Glomerular visceral epithelial cell (primary cell): ENCODE data around the gene GALNT18.

ENCODE experiments used
- DNase-seq: peaks from one replicate; pipeline ENCODE4 v3.0.0-alpha.2; 2016; ENCODE audit errors: extremely low spot score

The GALNT18 gene

DNA sequence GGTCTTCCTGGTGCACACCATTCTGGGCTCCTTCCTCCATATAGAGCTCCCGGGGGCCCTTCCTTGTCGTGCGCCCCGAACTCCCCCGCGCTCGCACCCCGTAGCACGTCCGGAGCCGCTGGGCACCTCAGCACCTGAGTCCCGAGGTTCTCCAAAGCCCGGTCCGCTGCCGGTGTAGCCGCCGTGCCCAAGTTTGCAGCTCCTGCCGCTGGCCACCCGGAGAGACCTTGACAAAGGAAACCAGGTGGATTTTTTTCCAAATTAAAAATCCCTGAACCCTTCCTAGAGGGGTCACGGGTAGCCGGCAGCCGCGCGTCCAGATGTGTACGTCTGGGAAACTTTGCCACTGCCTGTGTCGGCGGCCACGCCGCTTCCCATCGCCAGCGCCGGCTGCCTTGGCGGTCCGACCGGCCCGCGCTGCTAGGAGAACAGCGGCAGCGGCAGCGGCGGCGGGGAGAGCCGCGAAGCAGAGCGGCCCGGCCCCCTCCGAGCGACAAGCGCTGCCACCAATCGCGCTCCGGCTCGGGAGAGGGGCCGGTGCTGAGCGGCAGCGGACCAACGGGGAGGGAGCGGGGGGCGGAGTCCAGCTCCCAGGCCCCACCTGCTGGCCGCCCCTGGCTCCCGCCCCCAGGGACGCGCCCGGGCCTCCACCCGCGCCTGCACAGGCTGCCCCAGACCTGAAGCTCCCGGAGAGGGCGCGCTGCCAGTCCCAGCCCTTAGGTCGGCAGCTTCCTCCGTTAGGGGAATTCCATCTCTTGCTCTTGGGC is at the start of gene GALNT18:
TSS of gene GALNT18 (minus strand) at position 433 of the 767 bp plus-strand sequence.
- peak; percentile 89 for DNase-seq

DNA sequence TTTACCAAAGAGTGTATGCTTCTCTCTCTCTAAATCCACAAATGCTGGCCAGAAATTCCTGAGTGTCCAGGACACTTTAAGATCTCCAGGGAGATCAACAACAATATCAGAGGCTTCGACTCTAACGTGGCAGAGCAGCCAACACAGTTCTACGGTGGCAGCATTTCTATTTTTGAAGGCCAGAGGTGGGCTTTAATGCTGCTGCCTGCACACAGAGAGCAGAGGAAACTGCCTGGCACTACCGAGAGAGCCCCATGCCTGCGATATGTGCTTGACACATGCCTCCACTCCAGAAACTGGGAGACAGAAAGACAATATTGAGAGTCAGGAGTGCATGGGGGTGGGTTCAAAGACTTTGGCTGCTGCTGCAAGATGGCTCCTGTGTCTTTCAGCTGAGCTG is 48.8 kb upstream of the GALNT18 start:
- DNase-seq: no peak

DNA sequence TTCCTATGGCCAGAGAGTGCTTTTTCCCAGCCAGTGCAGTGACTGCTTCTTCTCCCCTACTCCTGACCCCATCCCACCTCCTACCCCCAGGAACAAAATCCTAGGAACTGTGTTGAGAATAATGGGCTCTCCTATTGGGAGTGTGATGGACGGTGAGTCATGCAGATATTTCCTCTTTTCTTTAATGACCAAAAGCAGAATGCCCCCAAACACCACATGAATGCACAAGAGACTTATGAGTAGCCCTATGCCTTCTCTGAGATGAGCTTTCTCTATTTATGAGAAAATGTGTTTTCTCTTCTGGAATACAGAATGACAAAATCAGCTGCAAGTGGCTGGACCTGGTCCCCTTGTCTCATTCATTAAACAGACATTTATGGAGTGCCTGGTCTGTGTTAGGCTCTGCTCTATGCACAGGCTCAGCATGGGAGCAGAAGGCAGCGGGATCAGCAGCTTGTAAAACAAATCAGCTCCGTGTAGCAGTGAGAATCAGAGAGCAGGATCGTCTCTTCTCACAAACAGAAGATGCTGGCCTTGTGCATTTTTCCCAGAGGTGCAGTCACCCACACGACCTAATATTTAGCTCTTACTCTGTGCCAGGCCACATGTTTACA is 47.5 kb upstream of the GALNT18 start:
- DNase-seq: no peak

DNA sequence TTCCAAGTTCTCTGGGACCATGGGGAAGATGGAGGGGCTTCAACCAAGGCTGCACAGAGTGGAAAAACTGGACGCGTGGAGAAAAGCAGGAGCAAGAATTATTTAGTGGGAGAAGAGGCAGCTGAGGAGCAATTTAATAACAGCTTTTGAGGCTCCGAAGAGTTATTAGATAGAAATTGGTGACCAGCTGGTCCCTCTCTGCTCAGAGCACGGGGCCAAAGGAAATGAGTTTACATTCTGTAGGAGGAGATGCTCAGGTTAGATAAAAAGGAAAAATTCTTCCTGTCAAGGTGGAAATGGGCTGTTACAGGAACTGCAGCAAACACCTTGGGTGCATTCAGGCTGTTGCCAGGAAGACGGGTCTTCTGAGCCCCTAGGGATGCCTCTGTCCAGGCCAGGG is 47.0 kb upstream of the GALNT18 start:
- no peak for DNase-seq

DNA sequence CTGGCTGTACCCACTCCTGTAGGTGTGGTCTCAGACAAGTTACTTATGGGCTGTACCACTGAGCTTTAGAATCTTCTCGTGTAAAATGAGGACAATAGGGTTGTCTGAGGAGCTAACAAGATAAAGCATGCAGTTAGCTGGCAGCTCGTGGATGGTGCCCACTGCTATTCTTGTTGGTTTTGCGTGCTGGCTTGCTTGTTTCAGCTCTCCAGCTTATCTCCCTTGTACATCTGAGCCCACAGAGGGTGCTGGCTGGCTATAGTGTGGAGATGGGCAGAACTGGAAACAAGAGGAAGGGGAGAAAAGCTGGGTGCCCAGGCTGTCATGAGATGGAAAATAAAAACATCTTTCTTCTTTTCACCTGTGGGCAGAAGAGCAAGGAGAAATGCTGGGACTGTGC is 46.5 kb upstream of the GALNT18 start:
- no peak for DNase-seq

DNA sequence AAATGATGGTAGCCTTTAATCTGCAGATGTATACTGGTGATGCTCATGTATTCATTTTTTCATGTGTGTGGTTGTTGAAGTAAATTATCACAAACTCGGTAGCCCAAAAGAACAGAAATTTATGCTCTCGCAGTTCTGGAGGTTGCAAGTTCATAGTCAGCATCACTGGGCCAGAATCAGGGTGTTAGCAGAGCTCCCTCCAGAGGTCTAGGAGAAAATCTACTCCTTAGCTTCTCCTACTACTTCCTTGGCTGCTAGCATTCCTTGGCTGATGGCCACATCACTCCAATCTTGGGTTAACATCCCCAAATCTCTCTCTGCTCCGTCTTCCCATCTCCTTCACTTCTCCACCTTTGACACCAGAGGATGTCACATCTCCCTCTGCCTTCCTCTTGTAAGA is 45.3 kb upstream of the GALNT18 start:
- no peak for DNase-seq

DNA sequence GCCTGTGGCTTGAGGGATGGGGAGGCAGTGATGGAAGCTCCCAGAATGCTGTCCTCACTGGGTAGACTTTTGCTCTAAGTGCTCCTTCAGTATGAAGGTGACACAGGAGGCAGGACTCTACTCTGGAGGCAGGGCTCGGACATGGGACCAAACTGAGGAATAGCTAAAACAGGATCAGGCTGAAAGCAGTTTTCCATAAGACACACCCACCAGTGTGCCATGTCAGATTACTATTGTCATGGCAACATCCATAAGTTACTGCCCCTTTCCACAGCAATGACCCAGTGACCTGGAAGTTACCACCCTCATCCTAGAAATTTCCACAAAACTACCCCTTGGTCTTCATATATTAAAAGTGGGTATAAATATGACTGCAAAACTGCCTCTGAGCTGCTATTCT is 43.6 kb upstream of the GALNT18 start:
- DNase-seq: no peak

DNA sequence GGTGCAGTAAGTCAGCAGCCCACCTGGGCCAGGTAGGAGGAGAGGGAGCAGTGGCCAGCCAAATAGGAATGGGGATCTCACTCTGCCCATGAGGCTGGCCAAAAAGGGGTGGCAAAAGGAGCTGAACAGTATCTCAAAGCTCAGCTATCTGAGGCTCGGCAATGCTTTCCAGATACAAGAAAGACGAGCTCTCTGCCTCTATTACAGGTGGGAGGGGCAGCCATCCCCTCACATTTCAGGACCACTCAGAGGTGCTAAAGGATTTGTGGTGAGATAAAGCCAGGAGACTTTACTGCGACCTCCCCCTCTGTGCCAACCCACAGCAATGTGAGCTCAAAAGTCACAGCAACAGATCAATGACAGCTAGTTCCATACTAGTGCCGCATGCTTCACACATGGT is 42.1 kb upstream of the GALNT18 start:
- no peak for DNase-seq

DNA sequence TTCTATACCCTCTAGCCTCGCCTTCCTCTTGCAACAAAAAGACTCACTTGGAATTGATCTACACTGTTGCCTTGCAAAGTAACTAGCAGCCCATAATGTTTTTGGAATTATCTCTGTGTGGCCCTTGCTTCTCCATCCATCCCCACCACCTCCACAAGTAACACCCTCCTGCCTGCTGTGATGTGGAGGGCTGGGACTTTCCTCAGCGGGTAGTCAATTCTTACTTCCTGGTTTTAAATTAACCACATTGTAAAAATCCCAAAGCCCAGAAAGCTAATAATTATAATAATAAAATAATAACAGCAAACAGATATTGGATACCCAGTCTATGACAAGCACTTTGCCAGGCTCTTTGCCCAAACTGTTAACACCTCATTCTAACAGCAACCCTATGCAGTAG is 40.8 kb upstream of the GALNT18 start:
- DNase-seq: no peak

DNA sequence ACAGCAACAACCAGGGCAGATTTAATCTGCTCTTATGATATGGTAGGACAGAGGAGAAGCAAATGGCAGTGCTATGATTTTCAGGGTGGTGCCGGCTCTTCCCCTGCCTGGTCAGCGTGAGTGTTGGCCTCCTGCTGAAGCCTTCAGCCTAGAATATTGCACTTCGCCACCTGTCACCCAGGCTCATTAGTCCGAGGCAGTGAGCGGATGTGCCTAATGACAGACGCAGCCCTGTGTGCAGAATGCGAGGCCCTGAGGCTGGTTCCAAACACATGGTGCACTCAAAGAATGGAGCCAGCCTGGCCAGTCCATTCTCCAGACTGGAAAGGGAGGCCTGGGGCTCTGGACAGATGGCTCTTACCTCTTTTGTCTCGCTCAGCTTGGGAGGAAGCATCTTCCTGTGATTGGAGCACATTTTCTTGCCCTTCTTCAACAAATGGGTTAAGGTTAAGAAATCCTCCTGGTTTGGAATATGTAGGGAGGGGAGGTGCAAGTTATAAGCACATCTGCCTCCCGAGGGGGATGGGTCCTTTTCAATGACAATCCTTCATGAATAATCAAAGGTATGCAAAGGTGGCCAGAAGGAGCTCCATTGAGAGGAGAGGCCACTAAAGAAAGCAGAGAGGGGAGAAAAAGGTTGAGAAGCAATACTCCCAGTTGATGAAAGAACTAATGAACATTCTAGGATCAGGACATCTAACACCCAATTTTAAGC is 39.7 kb upstream of the GALNT18 start:
- DNase-seq: no peak

DNA sequence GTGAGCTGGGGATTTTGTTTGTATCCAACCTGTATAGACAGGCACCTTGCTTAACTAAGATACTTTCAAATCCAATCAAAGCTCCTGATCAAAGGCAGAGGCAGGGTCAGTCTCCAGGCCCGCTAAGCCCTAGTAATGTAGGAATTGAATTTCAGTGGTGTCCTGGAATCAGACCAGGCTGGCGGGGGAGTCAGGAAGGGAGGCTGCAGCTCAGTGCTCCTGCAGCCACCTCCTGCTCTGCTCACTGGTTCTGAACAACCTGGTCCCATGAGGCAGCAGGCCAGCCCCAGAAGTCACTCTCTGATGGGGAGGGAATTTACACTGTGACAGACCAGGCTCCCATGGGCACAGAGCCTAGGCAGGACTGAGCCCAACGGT is 38.5 kb upstream of the GALNT18 start:
- DNase-seq: no peak

DNA sequence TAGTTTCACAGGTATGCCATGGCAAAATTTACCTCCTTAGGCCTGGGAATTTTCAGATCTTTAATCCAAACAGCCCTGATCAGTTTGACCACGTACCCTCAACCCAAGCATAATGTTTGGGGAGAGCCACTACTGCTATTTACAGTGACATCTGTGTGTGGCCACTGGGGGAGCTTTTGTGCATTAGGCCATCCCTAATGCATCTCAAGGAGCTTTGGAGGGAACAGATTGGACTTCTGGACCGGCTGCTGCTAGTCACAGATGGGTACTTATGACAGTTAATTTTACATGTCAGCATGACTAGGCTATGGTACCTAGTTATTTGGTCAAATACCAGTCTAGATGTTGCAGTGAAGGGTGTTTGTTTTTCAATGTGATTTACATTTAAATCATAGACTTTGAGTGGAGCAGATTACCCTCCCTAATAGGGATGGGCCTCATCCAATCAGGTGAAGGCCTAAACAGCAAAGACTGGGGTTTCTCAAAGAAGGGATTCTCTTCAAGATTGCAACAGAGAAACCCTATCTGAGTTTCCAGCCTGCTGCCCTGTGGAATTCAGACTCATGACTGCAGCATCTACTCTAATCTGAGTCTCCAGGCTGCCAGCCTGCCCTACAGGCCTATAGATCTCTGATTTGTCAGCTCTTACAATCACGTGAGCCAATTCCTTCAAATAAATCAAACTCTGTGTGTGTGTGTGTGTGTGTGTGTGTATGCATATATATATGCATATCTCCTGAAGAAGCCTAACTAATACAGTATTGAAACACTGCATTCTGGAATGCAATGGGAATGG is 38.0 kb upstream of the GALNT18 start:
- DNase-seq: no peak

DNA sequence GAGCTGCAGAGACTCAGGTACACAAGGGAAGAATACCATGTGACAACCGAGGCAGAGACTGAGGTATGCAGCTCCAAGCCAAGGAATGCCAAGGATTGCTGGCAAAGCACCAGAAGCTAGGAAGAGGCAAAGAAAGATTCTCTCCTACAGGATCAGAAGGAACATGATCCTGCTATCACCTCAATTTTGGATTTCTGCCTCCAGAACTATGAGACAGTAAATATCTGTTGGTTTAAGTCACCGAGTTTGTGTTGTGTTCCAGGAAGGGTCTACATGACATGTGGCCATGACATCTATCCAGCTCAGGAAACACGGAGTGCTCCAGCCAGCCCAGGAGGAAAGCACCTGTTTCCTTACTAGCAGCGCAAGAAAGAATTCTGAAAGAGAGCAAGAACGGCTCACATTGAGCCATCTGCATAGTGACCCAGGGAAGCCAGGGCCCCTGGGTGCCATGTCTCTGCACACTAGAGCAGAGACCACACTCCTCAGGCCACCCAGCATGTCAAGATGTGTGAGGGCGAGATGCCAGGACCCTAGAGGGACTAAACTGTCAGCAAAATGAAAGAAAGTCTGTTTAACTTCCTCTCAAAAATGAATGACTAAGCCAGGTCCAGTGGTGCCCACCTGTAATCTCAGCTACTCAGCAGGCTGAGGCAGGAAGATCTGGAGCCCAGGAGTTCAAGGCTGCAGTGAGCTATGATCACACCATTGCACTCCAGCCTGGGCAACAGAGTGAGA is 35.6 kb upstream of the GALNT18 start:
- no peak for DNase-seq

DNA sequence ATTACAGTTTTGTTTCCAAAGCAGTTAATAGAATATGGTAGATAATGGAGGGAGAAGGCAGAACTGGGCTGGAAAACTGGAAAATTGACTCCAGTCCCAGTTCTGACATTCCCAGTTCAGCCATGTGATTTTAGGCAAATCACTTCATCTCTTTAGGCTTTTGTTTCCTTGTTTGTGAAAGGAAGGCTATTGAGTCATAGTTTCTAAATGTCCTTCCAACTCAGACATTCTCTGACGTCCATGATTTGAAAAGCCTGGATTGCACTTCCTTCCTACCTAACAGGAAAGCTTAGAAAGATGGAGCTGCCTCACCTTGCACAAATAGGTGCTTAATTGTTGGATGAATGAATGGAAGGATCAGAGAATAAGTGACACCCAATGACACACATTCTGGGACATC is 19.8 kb upstream of the GALNT18 start:
- no peak for DNase-seq

DNA sequence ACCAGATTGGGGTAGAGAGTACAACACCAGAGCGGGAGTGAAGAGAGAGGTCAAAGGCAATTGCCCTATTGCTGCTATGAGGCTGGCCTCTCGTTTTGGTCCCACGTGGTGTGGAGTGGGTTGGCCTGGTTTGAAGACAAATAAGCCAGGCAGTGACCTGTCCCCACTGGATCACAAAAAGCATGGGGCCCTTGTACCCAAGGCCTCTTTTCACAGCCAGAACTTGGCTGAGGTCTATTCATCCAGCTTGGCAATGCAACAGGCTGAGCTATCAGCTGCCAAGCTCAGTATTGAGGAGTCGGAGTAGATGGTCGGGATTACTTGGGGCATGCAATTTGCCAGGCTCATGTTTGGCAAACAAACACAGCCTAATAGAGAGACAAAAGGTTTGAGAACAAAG is 19.2 kb upstream of the GALNT18 start:
- no peak for DNase-seq

DNA sequence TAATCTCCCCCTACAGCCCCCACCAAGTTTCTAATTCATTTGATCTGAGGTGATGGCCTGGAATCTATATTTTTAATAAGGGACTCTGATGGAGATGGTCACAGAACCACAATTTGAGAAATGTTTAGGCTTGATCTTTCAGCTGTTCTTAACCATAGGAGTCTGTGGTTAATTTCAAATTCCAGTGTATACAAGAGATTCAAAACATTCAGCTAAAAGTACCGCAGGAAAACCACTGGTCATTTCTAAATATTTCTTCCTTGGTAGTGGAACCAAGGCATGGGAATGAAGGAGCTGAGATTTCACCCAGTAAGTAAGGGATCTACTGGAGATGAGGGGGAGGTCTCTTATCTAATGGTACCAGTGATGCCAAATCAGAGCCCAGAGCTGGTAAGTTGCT is 18.3 kb upstream of the GALNT18 start:
- DNase-seq: no peak

DNA sequence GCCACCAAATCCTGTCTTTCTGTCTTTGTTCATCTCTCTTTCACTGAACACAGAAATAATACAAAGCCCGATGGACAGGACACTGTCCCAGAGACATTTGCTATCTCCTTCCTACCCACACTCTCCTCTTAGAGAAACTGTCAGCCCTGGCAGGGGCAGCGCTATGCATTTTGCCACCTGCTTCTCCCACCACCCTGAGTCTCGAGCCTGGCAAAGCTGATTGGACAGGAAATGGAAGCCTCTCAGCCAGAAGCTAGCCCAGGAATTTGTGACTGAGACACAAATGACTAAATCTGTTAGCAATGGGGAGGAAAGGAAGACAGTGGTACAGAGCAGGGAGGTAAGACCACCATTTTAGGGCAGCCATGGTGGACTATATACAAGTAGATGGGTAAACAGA is 14.9 kb upstream of the GALNT18 start:
- no peak for DNase-seq

DNA sequence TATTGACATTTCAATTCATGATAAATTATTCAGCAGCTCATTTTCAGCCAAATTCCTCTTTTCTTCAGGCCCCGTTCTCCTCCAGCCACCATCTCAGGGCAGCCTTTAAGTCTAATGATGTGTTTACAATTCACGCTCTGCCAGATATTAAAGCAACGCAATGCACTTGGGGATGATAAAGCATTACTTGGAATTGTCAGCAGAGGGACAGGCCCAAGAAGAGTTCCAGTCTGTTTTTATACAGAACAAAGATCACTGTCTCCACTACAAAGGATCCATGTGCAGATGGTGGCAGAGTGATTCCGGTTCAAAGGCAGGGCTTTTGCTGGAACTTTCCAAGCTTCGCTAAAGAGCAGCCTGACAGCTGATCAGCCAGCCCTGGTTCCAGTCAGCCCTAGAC is 13.6 kb upstream of the GALNT18 start:
- DNase-seq: no peak

DNA sequence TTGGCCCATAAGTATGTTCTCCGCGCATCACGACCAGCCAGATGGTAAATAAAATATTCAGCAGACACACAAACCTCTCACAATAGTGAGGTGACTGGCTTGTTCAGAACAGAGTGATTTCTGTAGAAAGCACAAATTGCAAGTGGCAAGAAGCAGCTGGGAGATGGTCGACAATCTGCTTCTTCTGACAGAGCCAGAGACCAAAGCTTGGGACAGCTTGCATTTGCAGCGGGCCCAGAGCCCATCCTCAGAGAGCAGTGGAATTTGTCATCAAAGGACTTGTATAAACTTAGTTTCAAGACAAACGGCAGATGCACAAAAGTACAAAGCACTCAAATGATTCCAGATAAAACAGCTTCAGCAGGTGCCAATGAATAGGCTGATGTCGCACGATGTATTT is 7.6 kb upstream of the GALNT18 start:
- no peak for DNase-seq

DNA sequence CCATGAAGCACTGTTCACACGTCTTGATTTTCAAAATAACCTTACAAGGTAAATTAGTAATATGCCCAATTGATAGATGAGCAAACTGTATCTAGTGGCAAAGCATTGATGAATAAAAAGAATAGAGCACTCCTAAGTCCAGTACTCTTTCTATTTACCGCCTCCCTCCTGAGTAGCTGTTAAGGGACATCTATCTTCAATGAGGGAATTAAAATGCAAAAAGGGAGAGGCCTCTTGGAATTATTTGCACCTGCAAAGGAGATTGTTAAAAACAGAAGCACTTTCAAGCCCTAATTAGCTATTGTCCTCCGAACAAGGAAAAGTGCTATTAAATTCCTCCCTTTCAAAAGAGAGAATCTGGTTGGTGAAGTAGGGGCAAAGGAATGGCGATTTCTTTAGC is 6.8 kb upstream of the GALNT18 start:
- DNase-seq: no peak

DNA sequence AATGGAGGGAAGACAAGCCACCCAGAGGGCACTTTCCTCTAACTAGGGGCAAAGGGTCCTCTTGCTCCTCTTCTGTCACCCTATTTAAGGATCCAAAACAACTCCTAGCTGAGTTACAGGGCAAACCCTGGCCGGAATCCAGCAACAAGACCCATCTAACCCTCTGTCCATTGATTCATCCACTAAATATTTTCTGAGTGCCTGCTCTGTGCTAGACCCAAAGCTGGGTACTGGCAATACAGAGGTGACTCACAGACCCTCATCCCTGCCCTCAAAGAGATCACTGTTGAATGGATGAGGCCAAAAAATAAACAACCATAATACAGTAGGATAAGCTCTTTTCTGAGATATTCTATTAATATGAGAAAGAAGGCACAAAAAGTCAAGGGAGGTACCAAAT is 4.3 kb upstream of the GALNT18 start:
- DNase-seq: no peak

DNA sequence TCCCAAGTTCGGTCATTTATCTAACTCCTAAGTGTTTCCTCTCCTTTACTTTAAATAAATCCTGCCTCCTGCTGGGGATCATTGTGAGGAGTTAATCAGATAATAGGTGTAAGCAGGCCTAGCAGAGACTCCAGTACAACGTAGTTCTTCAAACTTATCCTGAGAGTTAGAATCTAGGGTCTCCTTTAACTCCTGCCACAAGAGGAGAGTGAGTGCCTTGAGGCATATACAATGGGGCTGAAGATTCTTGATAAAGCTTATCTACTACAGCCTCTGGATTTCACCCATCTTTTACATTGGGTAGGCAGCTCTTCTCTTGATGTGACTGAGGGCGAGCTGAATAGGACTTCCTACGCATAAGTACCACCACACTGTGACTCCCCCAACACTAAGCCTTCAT is 3.1 kb upstream of the GALNT18 start:
- no peak for DNase-seq
